H1 (cell line): ENCODE results near the gene NARS2. TPM values are rescaled to one million over a fixed set of nuclear protein-coding genes. Genes with fewer than 3 reads are reported as not detected.

ENCODE experiments used
- CTCF ChIA-PET: fragments of 300-600 bp; sonication (Branson Sonifier 250); formaldehyde crosslinking; loops from one replicate; lab custom pipeline; 2021; ENCODE audit not compliant: partially characterized antibody; lab: Charles Lee
- POLR2A ChIA-PET: fragments of 300-600 bp; sonication (Branson Sonifier 250); formaldehyde crosslinking; loops from one replicate; lab custom pipeline; 2021; ENCODE audit warnings: inconsistent platforms; ENCODE audit not compliant: partially characterized antibody; lab: Charles Lee
- DNase-seq, 2 experiments: peaks; one replicate each; pipeline versions ENCODE4 v3.0.0 to v3.0.0-alpha.2; 2010 to 2022; ENCODE audit warnings: low spot score in 2 of 2, low read depth in 1 of 2, mixed read lengths in 1 of 2
- FAIRE-seq: peaks from 2 replicates; lab custom pipeline; 2011; peaks lifted over from hg19 to GRCh38; lab: Jason Lieb, UNC
- H2AFZ ChIP-seq: 2 replicates; pipeline ENCODE4 v1.8.1; 2012; ENCODE audit warnings: low read length, inconsistent platforms
- H2AK5ac ChIP-seq: 2 replicates; pipeline ENCODE4 v1.6.1; 2013; ENCODE audit warnings: low read depth, low read length
- H2BK120ac ChIP-seq: replicated peaks from 2 replicates; pipeline ENCODE3; 2013; ENCODE audit warnings: low read depth, low read length, inconsistent platforms
- H2BK12ac ChIP-seq: 2 replicates; pipeline ENCODE4 v1.6.1; 2013; ENCODE audit warnings: low read depth, low read length
- H2BK15ac ChIP-seq: 2 replicates; pipeline ENCODE4 v1.6.1; 2013; ENCODE audit warnings: low read length
- H2BK20ac ChIP-seq: 2 replicates; pipeline ENCODE4 v1.6.1; 2013; ENCODE audit warnings: low read length
- H2BK5ac ChIP-seq: 2 replicates; pipeline ENCODE4 v1.6.1; 2013; ENCODE audit warnings: low read depth, low read length
- H3K14ac ChIP-seq: 2 replicates; pipeline ENCODE4 v1.6.1; 2013; ENCODE audit warnings: inconsistent platforms; ENCODE audit not compliant: insufficient read length
- H3K18ac ChIP-seq: 2 replicates; pipeline ENCODE4 v1.6.1; 2013; ENCODE audit warnings: low read length; ENCODE audit errors: extremely low read depth
- H3K23ac ChIP-seq: 2 replicates; pipeline ENCODE4 v1.6.1; 2013; ENCODE audit warnings: inconsistent platforms; ENCODE audit not compliant: insufficient read length
- H3K23me2 ChIP-seq: 2 replicates; pipeline ENCODE4 v1.6.1; 2013; ENCODE audit warnings: low read depth, low read length
- H3K27ac ChIP-seq: 2 replicates; pipeline ENCODE4 v1.6.1; 2011; ENCODE audit warnings: low read depth, low read length, inconsistent platforms
- H3K27me3 ChIP-seq, 4 experiments: replicated peaks in 1 of 4; 1 replicate in 1 of 4; 2 replicates in 3 of 4; pipeline versions ENCODE4 v1.6.1 to v1.8.1; 2011 to 2013; ENCODE audit warnings: low read length in 3 of 4, mild to moderate bottlenecking in 3 of 4, inconsistent platforms in 2 of 4, mixed read lengths in 2 of 4, moderate library complexity in 1 of 4; ENCODE audit not compliant: control insufficient read depth in 3 of 4, insufficient read depth in 3 of 4; ENCODE audit errors: extremely low read depth in 1 of 4
- H3K36me3 ChIP-seq, 4 experiments: 2 replicates each; pipeline versions ENCODE4 v1.6.1 to v1.8.1; 2011 to 2013; ENCODE audit warnings: mild to moderate bottlenecking in 4 of 4, low read length in 3 of 4, moderate library complexity in 2 of 4, control low read depth in 1 of 4, inconsistent platforms in 1 of 4; ENCODE audit not compliant: insufficient read depth in 4 of 4, control insufficient read depth in 2 of 4
- H3K4ac ChIP-seq: replicated peaks from 2 replicates; pipeline ENCODE3; 2013; ENCODE audit warnings: low read length, low read depth, mixed read lengths, inconsistent platforms; ENCODE audit not compliant: insufficient read length
- H3K4me1 ChIP-seq, 4 experiments: replicated peaks in 1 of 4; 1 replicate in 1 of 4; 2 replicates in 3 of 4; pipeline versions ENCODE4 v1.6.1 to v1.8.1; 2011 to 2013; ENCODE audit warnings: low read length in 3 of 4, inconsistent platforms in 2 of 4, mixed read lengths in 1 of 4; ENCODE audit not compliant: insufficient read depth in 4 of 4, control insufficient read depth in 3 of 4
- H3K4me2 ChIP-seq, 2 experiments: 2 replicates each; pipeline versions ENCODE4 v1.6.1 to v1.8.1; 2011 to 2013; ENCODE audit warnings: low read depth in 2 of 2, low read length in 2 of 2, control low read depth in 1 of 2, inconsistent platforms in 1 of 2, mild to moderate bottlenecking in 1 of 2; ENCODE audit not compliant: insufficient read depth in 1 of 2
- H3K4me3 ChIP-seq, 4 experiments: fragments of 200-600, 300-600 bp in 1 of 4; sonication (generic), shearing (Covaris generic), sonication (Bioruptor Twin) in 1 of 4; 2 replicates each; pipeline versions ENCODE4 v1.5.1 to v1.8.1; 2011 to 2016; ENCODE audit warnings: low read length in 4 of 4, low read depth in 3 of 4, control low read depth in 2 of 4, inconsistent platforms in 2 of 4, mild to moderate bottlenecking in 2 of 4, mixed read lengths in 1 of 4, moderate library complexity in 1 of 4; ENCODE audit not compliant: insufficient read depth in 2 of 4; ENCODE audit errors: extremely low read depth in 1 of 4
- H3K56ac ChIP-seq: replicated peaks from 2 replicates; pipeline ENCODE3; 2013; ENCODE audit warnings: low read depth, mild to moderate bottlenecking, mixed read lengths, low read length, inconsistent platforms; ENCODE audit not compliant: insufficient read length
- H3K79me1 ChIP-seq: 2 replicates; pipeline ENCODE4 v1.6.1; 2013; ENCODE audit warnings: low read depth, low read length, control low read depth
- H3K79me2 ChIP-seq, 2 experiments: 2 replicates each; pipeline versions ENCODE4 v1.6.1 to v1.8.1; 2012 to 2013; ENCODE audit warnings: low read length in 2 of 2, mild to moderate bottlenecking in 2 of 2, inconsistent platforms in 1 of 2; ENCODE audit not compliant: insufficient read depth in 2 of 2, control insufficient read depth in 1 of 2
- H3K9ac ChIP-seq, 4 experiments: replicated peaks in 1 of 4; 1 replicate in 1 of 4; 2 replicates in 3 of 4; pipeline versions ENCODE4 v1.6.1 to v1.8.1; 2011 to 2013; ENCODE audit warnings: low read depth in 3 of 4, low read length in 3 of 4, control low read depth in 2 of 4, mild to moderate bottlenecking in 2 of 4, moderate library complexity in 2 of 4, inconsistent platforms in 1 of 4; ENCODE audit errors: extremely low read depth in 1 of 4
- H3K9me3 ChIP-seq, 2 experiments: 2 replicates each; pipeline versions ENCODE4 v1.6.1 to v1.8.1; 2012 to 2013; ENCODE audit warnings: mild to moderate bottlenecking in 2 of 2, moderate library complexity in 2 of 2, control low read depth in 1 of 2, inconsistent platforms in 1 of 2, low read depth in 1 of 2, low read length in 1 of 2, mixed read lengths in 1 of 2; ENCODE audit not compliant: insufficient read depth in 2 of 2
- H4K20me1 ChIP-seq, 2 experiments: replicated peaks in 1 of 2; 2 replicates each; pipeline versions ENCODE3 to v1.8.1; 2011 to 2013; ENCODE audit warnings: inconsistent platforms in 2 of 2, low read length in 2 of 2, mild to moderate bottlenecking in 1 of 2; ENCODE audit not compliant: insufficient read depth in 2 of 2, control insufficient read depth in 1 of 2
- H4K5ac ChIP-seq: 2 replicates; pipeline ENCODE4 v1.6.1; 2013; ENCODE audit warnings: low read length, low read depth, mixed read lengths, inconsistent platforms; ENCODE audit not compliant: insufficient read length
- H4K8ac ChIP-seq: 2 replicates; pipeline ENCODE4 v1.8.0; 2013; ENCODE audit warnings: mild to moderate bottlenecking, moderate library complexity, low read length, inconsistent platforms; ENCODE audit not compliant: insufficient read depth; ENCODE audit errors: extremely low read depth
- H4K91ac ChIP-seq: replicated peaks from 2 replicates; pipeline ENCODE3; 2013; ENCODE audit warnings: low read length, mixed read lengths, inconsistent platforms; ENCODE audit not compliant: insufficient read length
- E2F6 ChIP-seq: IDR thresholded peaks from 2 replicates; pipeline ENCODE4 v1.6.1; 2012; ENCODE audit warnings: inconsistent platforms
- HDAC2 ChIP-seq, 2 experiments: fragments of 300-600 bp in 1 of 2; sonication (generic) in 1 of 2; IDR thresholded peaks; 2 replicates each; pipeline ENCODE4 v1.6.1; 2011 to 2012; ENCODE audit warnings: low read depth in 2 of 2, low read length in 2 of 2, mild to moderate bottlenecking in 2 of 2, moderate library complexity in 2 of 2, borderline replicate concordance in 1 of 2, inconsistent platforms in 1 of 2
- KDM5A ChIP-seq: fragments of 200-600 bp; IDR thresholded peaks from 2 replicates; pipeline ENCODE4 v1.7.1; 2012; ENCODE audit warnings: mild to moderate bottlenecking, low read length, inconsistent platforms, mixed read lengths
- MAX ChIP-seq: IDR thresholded peaks from 2 replicates; pipeline ENCODE4 v1.6.1; 2012; ENCODE audit warnings: inconsistent platforms
- RFX5 ChIP-seq: IDR thresholded peaks from 2 replicates; pipeline ENCODE4 v1.6.1; 2011; ENCODE audit warnings: low read depth, low read length, improper control_type of control experiment, borderline replicate concordance
- SAP30 ChIP-seq: fragments of 300-600 bp; sonication (generic); IDR thresholded peaks from 2 replicates; pipeline ENCODE4 v1.7.1; 2012; ENCODE audit warnings: low read length, moderate library complexity, mild to moderate bottlenecking, inconsistent platforms; ENCODE audit not compliant: insufficient read depth, insufficient replicate concordance
- TAF1 ChIP-seq: IDR thresholded peaks from 2 replicates; pipeline ENCODE4 v1.6.1; 2011; ENCODE audit warnings: mild to moderate bottlenecking, low read depth, low read length
- USF2 ChIP-seq: IDR thresholded peaks from 2 replicates; pipeline ENCODE4 v1.6.1; 2011; ENCODE audit warnings: low read length, improper control_type of control experiment
- WGBS, 2 experiments: shearing (Covaris generic) in 1 of 2; methylation state at CpG; one replicate each; pipeline versions ENCODE4 v1.1.6 to v1.1.7; 2013 to 2015; ENCODE audit warnings: low lambda C conversion rate in 2 of 2, mixed read lengths in 2 of 2, inconsistent platforms in 1 of 2, low coverage in 1 of 2, missing lambda C conversion rate in 1 of 2; ENCODE audit not compliant: insufficient replicate concordance in 2 of 2, insufficient coverage in 1 of 2, insufficient read length in 1 of 2; ENCODE audit errors: extremely low coverage in 1 of 2, missing lambda C conversion rate in 1 of 2; 5-methylcytosine and 5-hydroxymethylcytosine counted together
- polyA plus RNA-seq, 7 experiments: library from polyadenylated mRNA; depleted of rRNA in 3 of 7; stranded (reverse) in 5 of 7; unstranded in 2 of 7; fragments of >200 nt in 5 of 7; fragments of 200-250 nt in 2 of 7; gene quantifications; 1 replicate in 5 of 7; 2 replicates in 1 of 7; 4 replicates in 1 of 7; pipeline versions ENCODE4 v1.2.1 to v1.2.3, GENCODE V29; 2011 to 2013; ENCODE audit warnings: missing spikeins in 2 of 7, mixed read lengths in 2 of 7
- total RNA-seq: library from RNA; stranded (reverse); fragmentation: NEBNext Ultra II Directional; extraction: Animal tissue kit (Norgen Biotek cat#: 25700); gene quantifications from 2 replicates; pipeline ENCODE4 v1.2.1, GENCODE V29; 2021

NARS2 gene
- total and polyA plus RNA-seq, 2 of the 8 experiments (the other 6 are each of a cell fraction or from before 2014, with no cell fraction given): 26.2 to 51.6 TPM

GRCh38 chr11:78405805-78406204, 168.9 kb downstream of the NARS2 start:
- no peak overlapping the region for H3K4ac ChIP-seq
- H3K18ac ChIP-seq: no peak overlapping the region
- no peak overlapping the region for H3K27ac ChIP-seq
- no peak overlapping the region for H4K91ac ChIP-seq
- 0 out of 7 replicates have a peak, but pooled peaks cover 0 to 1% (median 0%) of the 10 kb centered on the region in 4 experiments for H3K27me3 ChIP-seq
- H3K79me2 ChIP-seq: peaks cover 0 to 8% of the 10 kb centered on the region in 2 experiments; a peak in 1 of 4 replicates
- H2BK15ac ChIP-seq: no peak overlapping the region
- no peaks in the 10 kb centered on the region; a peak in 1 of 8 replicates for H3K36me3 ChIP-seq
- H3K14ac ChIP-seq: no peak overlapping the region
- POLR2A ChIA-PET: no interaction called here
- H2BK120ac ChIP-seq: no peak overlapping the region
- FAIRE-seq: no peak
- H2BK5ac ChIP-seq: no peak overlapping the region
- H3K23me2 ChIP-seq: no peaks in the 10 kb centered on the region
- no peak overlapping the region for H2BK20ac ChIP-seq
- no peak overlapping the region for H2AFZ ChIP-seq
- H3K56ac ChIP-seq: no peak overlapping the region
- H3K9me3 ChIP-seq: peaks cover 3 to 8% of the 10 kb centered on the region in 2 experiments; a peak in 1 of 4 replicates
- H4K8ac ChIP-seq: no peak overlapping the region
- no peak overlapping the region for H2BK12ac ChIP-seq
- CTCF ChIA-PET: interaction anchor here (0.9 to 3.6 kb wide), 3 partner anchors 8 to 59 kb away, joined by 3 to 15 read pairs (median 3); no protein-coding TSS in a partner anchor
- H3K23ac ChIP-seq: no peak overlapping the region
- no peak for DNase-seq
- 94% methylated on average over 2 of the region's 2 CpGs; no CpG with 5 or more reads in 1 of the 2 experiments for WGBS, 2 experiments
- no peak overlapping the region for H3K4me3 ChIP-seq
- peaks cover 0 to 2% of the 10 kb centered on the region in 2 experiments for H4K20me1 ChIP-seq
- no peak overlapping the region for H3K9ac ChIP-seq
- TF ChIP-seq USF2 (no peak), KDM5A (no peak), TAF1 (no peak), RFX5 (no peak), HDAC2 (IDR thresholded peaks at IDR 0.05; ENCODE audit: borderline replicate concordance in 1 of 2, low read depth in 2 of 2, low read length in 2 of 2) (no peak), E2F6 (no peak), SAP30 (no peak), MAX (no peak)
- no peak overlapping the region for H3K4me2 ChIP-seq
- no peak overlapping the region for H4K5ac ChIP-seq
- H3K79me1 ChIP-seq: no peaks in the 10 kb centered on the region
- H3K4me1 ChIP-seq: no peaks in the 10 kb centered on the region
- H2AK5ac ChIP-seq: no peak overlapping the region
